WTC11 (cell line): Measurements from ENCODE around the gene HDAC1.

Experiments used
- ATF1 ChIP-seq: sonication (generic); formaldehyde crosslinking; IDR thresholded peaks from 2 replicates; pipeline ENCODE4 v1.8.1; 2023; ENCODE audit warnings: mild to moderate bottlenecking, moderate library complexity, missing genetic modification reagents
- ELF4 ChIP-seq: sonication (generic); formaldehyde crosslinking; IDR thresholded peaks from 2 replicates; pipeline ENCODE4 v1.8.1; 2022; ENCODE audit warnings: low read depth, mild to moderate bottlenecking, moderate library complexity, missing genetic modification reagents
- FOXP1 ChIP-seq: sonication (generic); formaldehyde crosslinking; IDR thresholded peaks from 2 replicates; pipeline ENCODE4 v1.8.0; 2022; ENCODE audit warnings: missing genetic modification reagents, mild to moderate bottlenecking, moderate library complexity, borderline replicate concordance
- GABPB1 ChIP-seq: sonication (generic); formaldehyde crosslinking; IDR thresholded peaks from 2 replicates; pipeline ENCODE4 v1.8.1; 2023; ENCODE audit warnings: mild to moderate bottlenecking, missing genetic modification reagents
- JAZF1 ChIP-seq: fragments of 250-450 bp; sonication (Bioruptor Pico); IDR thresholded peaks from 2 replicates; pipeline ENCODE4 v1.9.0; 2021; ENCODE audit warnings: moderate library complexity, mild to moderate bottlenecking, inconsistent platforms
- RELA ChIP-seq: sonication (generic); formaldehyde crosslinking; IDR thresholded peaks from 2 replicates; pipeline ENCODE4 v1.8.1; 2022; ENCODE audit warnings: missing genetic modification reagents, mild to moderate bottlenecking, borderline replicate concordance
- ZNF232 ChIP-seq: sonication (generic); formaldehyde crosslinking; IDR thresholded peaks from 2 replicates; pipeline ENCODE4 v1.8.0; 2022; ENCODE audit warnings: mild to moderate bottlenecking, missing genetic modification reagents
- TF ChIP-seq, protein P1 (sequence below): sonication (generic); formaldehyde crosslinking; conservative IDR thresholded peaks from 2 replicates; pipeline ENCODE4 v1.8.1; 2022; ENCODE audit warnings: mild to moderate bottlenecking, missing genetic modification reagents
- TF ChIP-seq, protein P2 (sequence below): fragments of 200-600 bp; IDR thresholded peaks from 2 replicates; pipeline ENCODE4 v1.8.0; 2022; ENCODE audit warnings: antibody characterized with exemption
- TF ChIP-seq, protein P3 (sequence below): sonication (generic); formaldehyde crosslinking; IDR thresholded peaks from 2 replicates; pipeline ENCODE4 v1.8.1; 2023; ENCODE audit warnings: mild to moderate bottlenecking, missing genetic modification reagents, moderate library complexity
- TF ChIP-seq, protein P4 (sequence below): sonication (generic); formaldehyde crosslinking; IDR thresholded peaks from 2 replicates; pipeline ENCODE4 v1.8.1; 2022; ENCODE audit warnings: mild to moderate bottlenecking, moderate library complexity, missing genetic modification reagents
- TF ChIP-seq, protein P5 (sequence below): sonication (generic); formaldehyde crosslinking; IDR thresholded peaks from 2 replicates; pipeline ENCODE4 v1.8.0; 2022; ENCODE audit warnings: mild to moderate bottlenecking, missing genetic modification reagents

DNA sequence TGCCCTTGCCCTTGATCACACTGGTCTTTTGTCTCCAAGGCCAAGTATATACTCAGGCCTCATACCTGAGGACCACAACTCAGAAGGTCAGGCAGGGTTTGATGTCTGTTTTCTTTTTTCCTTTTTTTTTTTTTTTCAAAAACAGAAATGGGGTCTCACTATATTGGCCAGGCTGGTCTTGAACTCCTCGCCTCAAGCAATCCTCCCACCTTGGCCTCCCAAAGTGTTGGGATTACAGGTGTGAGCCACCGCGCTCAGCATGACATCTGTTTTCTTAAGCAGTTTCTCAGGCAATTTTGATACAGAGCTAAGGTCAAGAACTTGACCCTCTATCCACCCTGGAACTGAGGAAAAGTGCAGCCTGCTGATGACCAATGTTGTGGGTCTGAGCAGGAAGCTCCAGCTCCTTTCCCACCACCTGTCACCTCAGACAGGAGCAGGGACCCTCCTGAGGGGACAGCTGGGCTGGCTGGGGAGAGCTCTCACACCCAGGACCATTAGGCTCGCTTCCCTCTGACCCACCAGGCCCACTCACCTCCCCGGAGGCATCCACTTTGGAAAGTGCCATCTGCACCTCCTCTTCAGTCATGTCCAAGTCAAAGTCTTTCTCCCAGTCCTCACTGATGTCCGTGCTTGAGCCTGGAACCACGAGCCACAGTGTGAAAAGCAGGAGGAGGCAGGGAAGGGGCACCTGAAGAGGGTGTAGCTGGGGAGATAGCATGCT is 76.2 kb downstream of the HDAC1 start:
- TF ChIP-seq, protein P1, sequence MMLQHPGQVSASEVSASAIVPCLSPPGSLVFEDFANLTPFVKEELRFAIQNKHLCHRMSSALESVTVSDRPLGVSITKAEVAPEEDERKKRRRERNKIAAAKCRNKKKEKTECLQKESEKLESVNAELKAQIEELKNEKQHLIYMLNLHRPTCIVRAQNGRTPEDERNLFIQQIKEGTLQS (CRISPR knock-in tag), result no peak
- TF ChIP-seq, protein P2, sequence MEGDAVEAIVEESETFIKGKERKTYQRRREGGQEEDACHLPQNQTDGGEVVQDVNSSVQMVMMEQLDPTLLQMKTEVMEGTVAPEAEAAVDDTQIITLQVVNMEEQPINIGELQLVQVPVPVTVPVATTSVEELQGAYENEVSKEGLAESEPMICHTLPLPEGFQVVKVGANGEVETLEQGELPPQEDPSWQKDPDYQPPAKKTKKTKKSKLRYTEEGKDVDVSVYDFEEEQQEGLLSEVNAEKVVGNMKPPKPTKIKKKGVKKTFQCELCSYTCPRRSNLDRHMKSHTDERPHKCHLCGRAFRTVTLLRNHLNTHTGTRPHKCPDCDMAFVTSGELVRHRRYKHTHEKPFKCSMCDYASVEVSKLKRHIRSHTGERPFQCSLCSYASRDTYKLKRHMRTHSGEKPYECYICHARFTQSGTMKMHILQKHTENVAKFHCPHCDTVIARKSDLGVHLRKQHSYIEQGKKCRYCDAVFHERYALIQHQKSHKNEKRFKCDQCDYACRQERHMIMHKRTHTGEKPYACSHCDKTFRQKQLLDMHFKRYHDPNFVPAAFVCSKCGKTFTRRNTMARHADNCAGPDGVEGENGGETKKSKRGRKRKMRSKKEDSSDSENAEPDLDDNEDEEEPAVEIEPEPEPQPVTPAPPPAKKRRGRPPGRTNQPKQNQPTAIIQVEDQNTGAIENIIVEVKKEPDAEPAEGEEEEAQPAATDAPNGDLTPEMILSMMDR, result no peak
- no peak for TF ChIP-seq GABPB1 (CRISPR knock-in tag)
- TF ChIP-seq JAZF1, result no peak
- TF ChIP-seq ATF1 (CRISPR knock-in tag), result no peak
- TF ChIP-seq, protein P3, sequence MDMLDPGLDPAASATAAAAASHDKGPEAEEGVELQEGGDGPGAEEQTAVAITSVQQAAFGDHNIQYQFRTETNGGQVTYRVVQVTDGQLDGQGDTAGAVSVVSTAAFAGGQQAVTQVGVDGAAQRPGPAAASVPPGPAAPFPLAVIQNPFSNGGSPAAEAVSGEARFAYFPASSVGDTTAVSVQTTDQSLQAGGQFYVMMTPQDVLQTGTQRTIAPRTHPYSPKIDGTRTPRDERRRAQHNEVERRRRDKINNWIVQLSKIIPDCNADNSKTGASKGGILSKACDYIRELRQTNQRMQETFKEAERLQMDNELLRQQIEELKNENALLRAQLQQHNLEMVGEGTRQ, result no peak
- TF ChIP-seq, protein P4, sequence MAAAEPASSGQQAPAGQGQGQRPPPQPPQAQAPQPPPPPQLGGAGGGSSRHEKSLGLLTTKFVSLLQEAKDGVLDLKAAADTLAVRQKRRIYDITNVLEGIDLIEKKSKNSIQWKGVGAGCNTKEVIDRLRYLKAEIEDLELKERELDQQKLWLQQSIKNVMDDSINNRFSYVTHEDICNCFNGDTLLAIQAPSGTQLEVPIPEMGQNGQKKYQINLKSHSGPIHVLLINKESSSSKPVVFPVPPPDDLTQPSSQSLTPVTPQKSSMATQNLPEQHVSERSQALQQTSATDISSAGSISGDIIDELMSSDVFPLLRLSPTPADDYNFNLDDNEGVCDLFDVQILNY (CRISPR knock-in tag), result no peak
- TF ChIP-seq ZNF232 (CRISPR knock-in tag), result no peak
- no peak for TF ChIP-seq FOXP1
- TF ChIP-seq, protein P5, sequence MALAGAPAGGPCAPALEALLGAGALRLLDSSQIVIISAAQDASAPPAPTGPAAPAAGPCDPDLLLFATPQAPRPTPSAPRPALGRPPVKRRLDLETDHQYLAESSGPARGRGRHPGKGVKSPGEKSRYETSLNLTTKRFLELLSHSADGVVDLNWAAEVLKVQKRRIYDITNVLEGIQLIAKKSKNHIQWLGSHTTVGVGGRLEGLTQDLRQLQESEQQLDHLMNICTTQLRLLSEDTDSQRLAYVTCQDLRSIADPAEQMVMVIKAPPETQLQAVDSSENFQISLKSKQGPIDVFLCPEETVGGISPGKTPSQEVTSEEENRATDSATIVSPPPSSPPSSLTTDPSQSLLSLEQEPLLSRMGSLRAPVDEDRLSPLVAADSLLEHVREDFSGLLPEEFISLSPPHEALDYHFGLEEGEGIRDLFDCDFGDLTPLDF, result no peak
- no peak for TF ChIP-seq ELF4 (CRISPR knock-in tag)
- TF ChIP-seq RELA (CRISPR knock-in tag), result no peak
